SK-N-SH treated with all-trans-retinoic acid at 6 μM for 48 hours (cell line): ENCODE results near the gene CENPA.

Source experiments
- ATAC-seq: fragments of 200-7000 bp; cut with Tn5 transposase; 3 replicates; pipeline ENCODE4 v1.9.1; 2020; ENCODE audit warnings: mild to moderate bottlenecking, moderate library complexity
- ARNTL ChIP-seq: fragments of 450-650 bp; formaldehyde crosslinking; IDR thresholded peaks from 2 replicates; pipeline ENCODE4 v1.5.0; 2020; ENCODE audit warnings: low read depth, mild to moderate bottlenecking, moderate library complexity, borderline replicate concordance
- BACH2 ChIP-seq: fragments of 250-450 bp; sonication (Bioruptor Pico); IDR thresholded peaks from 2 replicates; pipeline ENCODE4 v1.9.0; 2021; ENCODE audit warnings: mild to moderate bottlenecking, borderline replicate concordance
- ESRRG ChIP-seq: fragments of 250-450 bp; sonication (Bioruptor Pico); IDR thresholded peaks from 2 replicates; pipeline ENCODE4 v1.6.1; 2021; ENCODE audit warnings: mild to moderate bottlenecking
- GLIS3 ChIP-seq: fragments of 250-450 bp; sonication (Bioruptor Pico); IDR thresholded peaks from 2 replicates; pipeline ENCODE4 v1.5.0; 2020; ENCODE audit warnings: mild to moderate bottlenecking, moderate library complexity
- ISL1 ChIP-seq: fragments of 250-450 bp; sonication (Bioruptor Pico); IDR thresholded peaks from 2 replicates; pipeline ENCODE4 v2.1.2; 2022; ENCODE audit warnings: mild to moderate bottlenecking, moderate library complexity
- OSR1 ChIP-seq: fragments of 250-450 bp; sonication (Bioruptor Pico); IDR thresholded peaks from 2 replicates; pipeline ENCODE4 v1.8.0; 2022; ENCODE audit warnings: moderate library complexity, mild to moderate bottlenecking, inconsistent platforms
- RARB ChIP-seq: fragments of 250-450 bp; sonication (Bioruptor Pico); IDR thresholded peaks from 2 replicates; pipeline ENCODE4 v1.8.0; 2021; ENCODE audit warnings: mild to moderate bottlenecking, moderate library complexity
- SNAI2 ChIP-seq: fragments of 250-450 bp; sonication (Bioruptor Pico); IDR thresholded peaks from 2 replicates; pipeline ENCODE4 v1.5.0; 2020; ENCODE audit warnings: mild to moderate bottlenecking, moderate library complexity
- TCF4 ChIP-seq: fragments of 250-450 bp; sonication (Bioruptor Pico); IDR thresholded peaks from 2 replicates; pipeline ENCODE4 v1.8.0; 2021; ENCODE audit warnings: mild to moderate bottlenecking, moderate library complexity, borderline replicate concordance
- TOX ChIP-seq: fragments of 250-450 bp; sonication (Bioruptor Pico); IDR thresholded peaks from 2 replicates; pipeline ENCODE4 v1.8.0; 2021; ENCODE audit warnings: mild to moderate bottlenecking, moderate library complexity, borderline replicate concordance
- ZC3H10 ChIP-seq: fragments of 250-450 bp; sonication (Bioruptor Pico); IDR thresholded peaks from 2 replicates; pipeline ENCODE4 v1.5.1; 2021; ENCODE audit warnings: mild to moderate bottlenecking, moderate library complexity
- ZNF565 ChIP-seq: fragments of 450-650 bp; formaldehyde crosslinking; conservative IDR thresholded peaks from 2 replicates; pipeline ENCODE4 v1.5.0; 2020; ENCODE audit warnings: low read depth, mild to moderate bottlenecking, moderate library complexity
- TF ChIP-seq, protein P1 (sequence below): fragments of 250-450 bp; sonication (Bioruptor Pico); IDR thresholded peaks from 2 replicates; pipeline ENCODE4 v1.5.1; 2020; ENCODE audit warnings: low read depth, mild to moderate bottlenecking, moderate library complexity
- TF ChIP-seq, protein P2 (sequence below): fragments of 250-450 bp; sonication (Bioruptor Pico); IDR thresholded peaks from 2 replicates; pipeline ENCODE4 v1.8.0; 2020; ENCODE audit warnings: mild to moderate bottlenecking, moderate library complexity, borderline replicate concordance
- TF ChIP-seq, protein P3 (sequence below): fragments of 250-450 bp; sonication (Bioruptor Pico); IDR thresholded peaks from 2 replicates; pipeline ENCODE4 v1.5.0; 2020; ENCODE audit warnings: mild to moderate bottlenecking, moderate library complexity
- TF ChIP-seq, protein P4 (sequence below): fragments of 250-450 bp; sonication (Bioruptor Pico); IDR thresholded peaks from 2 replicates; pipeline ENCODE4 v1.8.0; 2021; ENCODE audit warnings: low read depth, mild to moderate bottlenecking, moderate library complexity, borderline replicate concordance

CENPA gene

DNA sequence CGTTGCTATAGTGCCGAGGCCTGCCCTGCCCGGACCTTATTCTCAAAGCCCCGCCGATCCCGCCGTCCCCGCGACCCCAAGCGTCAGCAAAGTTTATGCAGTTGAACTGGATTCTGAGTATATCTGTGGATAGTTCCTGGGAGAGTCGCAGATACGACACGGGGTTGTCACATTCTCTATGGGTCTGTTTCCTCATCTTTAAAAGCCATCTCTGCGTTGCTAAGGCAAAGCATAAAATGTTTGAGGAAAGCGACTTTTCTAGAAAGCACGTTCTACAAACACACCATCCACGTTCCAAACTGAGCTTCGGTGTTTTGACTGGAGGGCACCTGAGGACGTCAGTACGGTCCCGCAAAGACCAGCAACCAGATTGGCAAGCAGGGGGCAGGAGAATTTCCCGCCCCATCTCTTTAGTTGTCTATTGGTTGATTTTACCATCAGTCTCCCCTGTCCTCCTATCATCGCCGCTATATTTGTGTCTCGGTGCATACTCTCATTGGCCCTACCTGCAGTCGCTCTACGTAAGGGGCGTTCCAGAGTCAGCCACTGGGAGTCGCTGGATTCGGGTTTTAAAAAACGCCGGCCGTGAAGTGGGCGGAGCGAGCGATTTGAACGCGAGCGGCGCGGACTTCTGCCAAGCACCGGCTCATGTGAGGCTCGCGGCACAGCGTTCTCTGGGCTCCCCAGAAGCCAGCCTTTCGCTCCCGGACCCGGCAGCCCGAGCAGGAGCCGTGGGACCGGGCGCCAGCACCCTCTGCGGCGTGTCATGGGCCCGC is at the start of gene CENPA:
Gene CENPA (plus strand): TSS at position 626 of the 776 bp plus-strand sequence. CDS start 141 bp downstream, at position 767.
- peak; percentile 99 for ATAC-seq
- TF ChIP-seq SNAI2 (CRISPR knock-in tag): 0 out of 2 replicates have a peak, but pooled peaks have one; percentile 50
- TF ChIP-seq OSR1 (CRISPR knock-in tag): no peak
- TF ChIP-seq, protein P1, sequence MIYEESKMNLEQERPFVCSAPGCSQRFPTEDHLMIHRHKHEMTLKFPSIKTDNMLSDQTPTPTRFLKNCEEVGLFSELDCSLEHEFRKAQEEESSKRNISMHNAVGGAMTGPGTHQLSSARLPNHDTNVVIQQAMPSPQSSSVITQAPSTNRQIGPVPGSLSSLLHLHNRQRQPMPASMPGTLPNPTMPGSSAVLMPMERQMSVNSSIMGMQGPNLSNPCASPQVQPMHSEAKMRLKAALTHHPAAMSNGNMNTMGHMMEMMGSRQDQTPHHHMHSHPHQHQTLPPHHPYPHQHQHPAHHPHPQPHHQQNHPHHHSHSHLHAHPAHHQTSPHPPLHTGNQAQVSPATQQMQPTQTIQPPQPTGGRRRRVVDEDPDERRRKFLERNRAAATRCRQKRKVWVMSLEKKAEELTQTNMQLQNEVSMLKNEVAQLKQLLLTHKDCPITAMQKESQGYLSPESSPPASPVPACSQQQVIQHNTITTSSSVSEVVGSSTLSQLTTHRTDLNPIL: peak; percentile 39; the same call in 1 of the 2 replicates
- 0 out of 2 replicates have a peak, but pooled peaks have one; percentile 34 for TF ChIP-seq ZNF565 (CRISPR knock-in tag)
- TF ChIP-seq, protein P2, sequence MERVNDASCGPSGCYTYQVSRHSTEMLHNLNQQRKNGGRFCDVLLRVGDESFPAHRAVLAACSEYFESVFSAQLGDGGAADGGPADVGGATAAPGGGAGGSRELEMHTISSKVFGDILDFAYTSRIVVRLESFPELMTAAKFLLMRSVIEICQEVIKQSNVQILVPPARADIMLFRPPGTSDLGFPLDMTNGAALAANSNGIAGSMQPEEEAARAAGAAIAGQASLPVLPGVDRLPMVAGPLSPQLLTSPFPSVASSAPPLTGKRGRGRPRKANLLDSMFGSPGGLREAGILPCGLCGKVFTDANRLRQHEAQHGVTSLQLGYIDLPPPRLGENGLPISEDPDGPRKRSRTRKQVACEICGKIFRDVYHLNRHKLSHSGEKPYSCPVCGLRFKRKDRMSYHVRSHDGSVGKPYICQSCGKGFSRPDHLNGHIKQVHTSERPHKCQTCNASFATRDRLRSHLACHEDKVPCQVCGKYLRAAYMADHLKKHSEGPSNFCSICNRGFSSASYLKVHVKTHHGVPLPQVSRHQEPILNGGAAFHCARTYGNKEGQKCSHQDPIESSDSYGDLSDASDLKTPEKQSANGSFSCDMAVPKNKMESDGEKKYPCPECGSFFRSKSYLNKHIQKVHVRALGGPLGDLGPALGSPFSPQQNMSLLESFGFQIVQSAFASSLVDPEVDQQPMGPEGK (CRISPR knock-in tag): no peak
- TF ChIP-seq ESRRG (CRISPR knock-in tag): 0 out of 2 replicates have a peak, but pooled peaks have one; percentile 64
- TF ChIP-seq GLIS3 (CRISPR knock-in tag): 0 out of 2 replicates have a peak, but pooled peaks have one; percentile 5

DNA sequence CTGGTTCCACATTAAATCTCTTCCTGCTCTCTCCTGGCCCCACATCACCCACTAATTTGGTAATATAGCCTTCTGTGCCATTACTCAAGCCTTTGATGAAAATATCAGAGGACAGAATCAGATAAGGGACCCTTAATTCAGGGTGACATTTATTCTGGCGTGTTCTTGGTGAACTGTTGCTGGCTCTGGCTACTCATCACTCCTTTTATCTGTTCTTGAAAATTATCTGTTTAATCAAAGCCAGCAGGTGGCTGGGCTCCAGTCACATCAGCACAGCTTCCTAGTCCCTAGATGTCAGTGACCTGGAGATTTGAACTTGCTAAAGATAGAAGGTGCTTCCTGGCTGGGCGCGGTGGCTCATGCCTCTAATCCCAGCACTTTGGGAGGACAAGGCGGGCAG is 48.6 kb upstream of the CENPA start:
- TF ChIP-seq TCF4 (CRISPR knock-in tag): peak; percentile 80
- TF ChIP-seq ISL1: no peak
- TF ChIP-seq, protein P3, sequence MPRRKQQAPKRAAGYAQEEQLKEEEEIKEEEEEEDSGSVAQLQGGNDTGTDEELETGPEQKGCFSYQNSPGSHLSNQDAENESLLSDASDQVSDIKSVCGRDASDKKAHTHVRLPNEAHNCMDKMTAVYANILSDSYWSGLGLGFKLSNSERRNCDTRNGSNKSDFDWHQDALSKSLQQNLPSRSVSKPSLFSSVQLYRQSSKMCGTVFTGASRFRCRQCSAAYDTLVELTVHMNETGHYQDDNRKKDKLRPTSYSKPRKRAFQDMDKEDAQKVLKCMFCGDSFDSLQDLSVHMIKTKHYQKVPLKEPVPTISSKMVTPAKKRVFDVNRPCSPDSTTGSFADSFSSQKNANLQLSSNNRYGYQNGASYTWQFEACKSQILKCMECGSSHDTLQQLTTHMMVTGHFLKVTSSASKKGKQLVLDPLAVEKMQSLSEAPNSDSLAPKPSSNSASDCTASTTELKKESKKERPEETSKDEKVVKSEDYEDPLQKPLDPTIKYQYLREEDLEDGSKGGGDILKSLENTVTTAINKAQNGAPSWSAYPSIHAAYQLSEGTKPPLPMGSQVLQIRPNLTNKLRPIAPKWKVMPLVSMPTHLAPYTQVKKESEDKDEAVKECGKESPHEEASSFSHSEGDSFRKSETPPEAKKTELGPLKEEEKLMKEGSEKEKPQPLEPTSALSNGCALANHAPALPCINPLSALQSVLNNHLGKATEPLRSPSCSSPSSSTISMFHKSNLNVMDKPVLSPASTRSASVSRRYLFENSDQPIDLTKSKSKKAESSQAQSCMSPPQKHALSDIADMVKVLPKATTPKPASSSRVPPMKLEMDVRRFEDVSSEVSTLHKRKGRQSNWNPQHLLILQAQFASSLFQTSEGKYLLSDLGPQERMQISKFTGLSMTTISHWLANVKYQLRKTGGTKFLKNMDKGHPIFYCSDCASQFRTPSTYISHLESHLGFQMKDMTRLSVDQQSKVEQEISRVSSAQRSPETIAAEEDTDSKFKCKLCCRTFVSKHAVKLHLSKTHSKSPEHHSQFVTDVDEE: peak; percentile 74
- no peak for TF ChIP-seq ZC3H10
- no peak for ATAC-seq

DNA sequence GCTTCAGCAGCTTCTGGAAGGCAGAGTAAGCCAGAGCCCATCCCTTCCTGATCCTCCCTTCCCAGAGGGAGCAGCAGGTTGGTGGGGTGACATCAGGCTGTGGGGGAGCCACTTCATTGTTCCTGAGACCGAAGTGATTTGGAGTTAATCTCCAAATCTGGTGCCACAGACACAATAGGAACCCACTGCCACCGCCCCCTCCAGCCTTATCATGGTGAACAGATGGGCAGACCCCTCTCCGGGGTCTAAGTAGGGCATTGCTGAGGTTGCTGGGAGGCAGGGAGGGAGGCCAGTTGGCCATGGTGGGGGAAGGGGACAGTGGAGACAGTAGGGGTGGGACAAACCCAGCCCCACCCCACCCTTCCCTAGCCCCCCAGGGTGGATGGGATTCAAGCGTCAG is 47.4 kb upstream of the CENPA start:
- no peak for TF ChIP-seq OSR1 (CRISPR knock-in tag)
- no peak for TF ChIP-seq BACH2 (CRISPR knock-in tag)
- TF ChIP-seq ISL1: no peak
- no peak for TF ChIP-seq ZNF565 (CRISPR knock-in tag)
- TF ChIP-seq, protein P2 (CRISPR knock-in tag): no peak
- no peak for TF ChIP-seq ARNTL (CRISPR knock-in tag)
- no peak for TF ChIP-seq TOX (CRISPR knock-in tag)
- ATAC-seq: no peak

DNA sequence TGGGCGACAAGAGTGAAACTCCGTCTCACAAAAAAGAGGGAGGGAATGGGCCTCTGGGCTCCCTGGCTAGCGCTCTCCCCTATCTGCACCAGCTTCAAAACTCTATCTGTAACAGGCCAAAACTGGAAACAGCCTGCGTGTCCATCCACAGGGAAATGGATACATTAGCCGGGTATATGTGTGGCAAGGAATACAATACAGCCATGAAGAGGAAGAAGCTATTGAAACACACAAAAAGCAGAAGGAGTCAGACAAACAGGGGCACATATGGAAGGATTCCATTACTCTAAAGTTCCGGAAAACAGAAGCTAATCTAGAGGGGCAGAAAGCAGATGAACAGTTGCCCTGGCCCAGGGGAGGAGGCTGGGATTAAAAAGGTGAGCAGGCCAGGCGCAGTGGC is 46.3 kb upstream of the CENPA start:
- TF ChIP-seq TCF4 (CRISPR knock-in tag) (no peak), ZC3H10 (no peak), SNAI2 (CRISPR knock-in tag) (no peak), GLIS3 (CRISPR knock-in tag) (no peak), ZNF565 (CRISPR knock-in tag) (no peak), RARB (no peak), ISL1 (no peak)
- TF ChIP-seq, protein P2 (CRISPR knock-in tag): no peak
- TF ChIP-seq, protein P4, sequence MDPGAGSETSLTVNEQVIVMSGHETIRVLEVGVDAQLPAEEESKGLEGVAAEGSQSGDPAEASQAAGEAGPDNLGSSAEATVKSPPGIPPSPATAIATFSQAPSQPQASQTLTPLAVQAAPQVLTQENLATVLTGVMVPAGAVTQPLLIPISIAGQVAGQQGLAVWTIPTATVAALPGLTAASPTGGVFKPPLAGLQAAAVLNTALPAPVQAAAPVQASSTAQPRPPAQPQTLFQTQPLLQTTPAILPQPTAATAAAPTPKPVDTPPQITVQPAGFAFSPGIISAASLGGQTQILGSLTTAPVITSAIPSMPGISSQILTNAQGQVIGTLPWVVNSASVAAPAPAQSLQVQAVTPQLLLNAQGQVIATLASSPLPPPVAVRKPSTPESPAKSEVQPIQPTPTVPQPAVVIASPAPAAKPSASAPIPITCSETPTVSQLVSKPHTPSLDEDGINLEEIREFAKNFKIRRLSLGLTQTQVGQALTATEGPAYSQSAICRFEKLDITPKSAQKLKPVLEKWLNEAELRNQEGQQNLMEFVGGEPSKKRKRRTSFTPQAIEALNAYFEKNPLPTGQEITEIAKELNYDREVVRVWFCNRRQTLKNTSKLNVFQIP (CRISPR knock-in tag): no peak

More for the DNA sequence above, 46.3 kb upstream of the CENPA start:
- no peak for ATAC-seq
